ENCODE measurements around the gene EHMT2. TPM values are rescaled to one million over a fixed set of nuclear protein-coding genes. Genes with fewer than 3 reads are reported as not detected.

Gene EHMT2
- total and polyA plus RNA-seq, 2 of the 13 experiments (the other 11 are each of a cell fraction or from before 2014, with no cell fraction given): 55.2 to 69.2 TPM

DNA sequence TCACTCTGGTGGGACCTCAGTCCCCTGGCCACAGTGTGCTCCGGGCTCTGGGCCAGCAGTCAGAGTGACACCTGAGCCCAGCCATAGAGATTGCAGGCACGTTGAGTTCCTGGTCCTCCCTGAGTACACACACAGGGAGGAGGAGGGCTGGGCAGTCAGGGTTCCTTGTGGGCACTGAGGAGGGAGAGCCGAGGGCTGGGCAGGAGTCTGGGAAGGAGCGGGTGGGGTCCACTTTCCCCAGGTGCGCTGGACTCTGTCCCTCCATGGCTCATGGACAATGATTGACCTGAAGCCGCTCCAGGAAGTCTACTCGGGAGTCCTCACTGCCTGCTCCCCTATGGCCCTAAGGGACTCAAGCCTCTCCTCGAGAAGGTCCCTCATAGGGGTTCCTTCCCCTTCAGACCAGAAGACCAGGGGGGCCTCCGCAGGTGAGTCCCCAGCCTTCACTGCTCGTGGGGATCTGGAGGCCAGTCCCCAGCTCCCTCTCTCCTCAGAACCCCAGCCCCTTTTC, 19.8 kb downstream of the EHMT2 start (continued):
- TF ChIP-seq, protein P1, sequence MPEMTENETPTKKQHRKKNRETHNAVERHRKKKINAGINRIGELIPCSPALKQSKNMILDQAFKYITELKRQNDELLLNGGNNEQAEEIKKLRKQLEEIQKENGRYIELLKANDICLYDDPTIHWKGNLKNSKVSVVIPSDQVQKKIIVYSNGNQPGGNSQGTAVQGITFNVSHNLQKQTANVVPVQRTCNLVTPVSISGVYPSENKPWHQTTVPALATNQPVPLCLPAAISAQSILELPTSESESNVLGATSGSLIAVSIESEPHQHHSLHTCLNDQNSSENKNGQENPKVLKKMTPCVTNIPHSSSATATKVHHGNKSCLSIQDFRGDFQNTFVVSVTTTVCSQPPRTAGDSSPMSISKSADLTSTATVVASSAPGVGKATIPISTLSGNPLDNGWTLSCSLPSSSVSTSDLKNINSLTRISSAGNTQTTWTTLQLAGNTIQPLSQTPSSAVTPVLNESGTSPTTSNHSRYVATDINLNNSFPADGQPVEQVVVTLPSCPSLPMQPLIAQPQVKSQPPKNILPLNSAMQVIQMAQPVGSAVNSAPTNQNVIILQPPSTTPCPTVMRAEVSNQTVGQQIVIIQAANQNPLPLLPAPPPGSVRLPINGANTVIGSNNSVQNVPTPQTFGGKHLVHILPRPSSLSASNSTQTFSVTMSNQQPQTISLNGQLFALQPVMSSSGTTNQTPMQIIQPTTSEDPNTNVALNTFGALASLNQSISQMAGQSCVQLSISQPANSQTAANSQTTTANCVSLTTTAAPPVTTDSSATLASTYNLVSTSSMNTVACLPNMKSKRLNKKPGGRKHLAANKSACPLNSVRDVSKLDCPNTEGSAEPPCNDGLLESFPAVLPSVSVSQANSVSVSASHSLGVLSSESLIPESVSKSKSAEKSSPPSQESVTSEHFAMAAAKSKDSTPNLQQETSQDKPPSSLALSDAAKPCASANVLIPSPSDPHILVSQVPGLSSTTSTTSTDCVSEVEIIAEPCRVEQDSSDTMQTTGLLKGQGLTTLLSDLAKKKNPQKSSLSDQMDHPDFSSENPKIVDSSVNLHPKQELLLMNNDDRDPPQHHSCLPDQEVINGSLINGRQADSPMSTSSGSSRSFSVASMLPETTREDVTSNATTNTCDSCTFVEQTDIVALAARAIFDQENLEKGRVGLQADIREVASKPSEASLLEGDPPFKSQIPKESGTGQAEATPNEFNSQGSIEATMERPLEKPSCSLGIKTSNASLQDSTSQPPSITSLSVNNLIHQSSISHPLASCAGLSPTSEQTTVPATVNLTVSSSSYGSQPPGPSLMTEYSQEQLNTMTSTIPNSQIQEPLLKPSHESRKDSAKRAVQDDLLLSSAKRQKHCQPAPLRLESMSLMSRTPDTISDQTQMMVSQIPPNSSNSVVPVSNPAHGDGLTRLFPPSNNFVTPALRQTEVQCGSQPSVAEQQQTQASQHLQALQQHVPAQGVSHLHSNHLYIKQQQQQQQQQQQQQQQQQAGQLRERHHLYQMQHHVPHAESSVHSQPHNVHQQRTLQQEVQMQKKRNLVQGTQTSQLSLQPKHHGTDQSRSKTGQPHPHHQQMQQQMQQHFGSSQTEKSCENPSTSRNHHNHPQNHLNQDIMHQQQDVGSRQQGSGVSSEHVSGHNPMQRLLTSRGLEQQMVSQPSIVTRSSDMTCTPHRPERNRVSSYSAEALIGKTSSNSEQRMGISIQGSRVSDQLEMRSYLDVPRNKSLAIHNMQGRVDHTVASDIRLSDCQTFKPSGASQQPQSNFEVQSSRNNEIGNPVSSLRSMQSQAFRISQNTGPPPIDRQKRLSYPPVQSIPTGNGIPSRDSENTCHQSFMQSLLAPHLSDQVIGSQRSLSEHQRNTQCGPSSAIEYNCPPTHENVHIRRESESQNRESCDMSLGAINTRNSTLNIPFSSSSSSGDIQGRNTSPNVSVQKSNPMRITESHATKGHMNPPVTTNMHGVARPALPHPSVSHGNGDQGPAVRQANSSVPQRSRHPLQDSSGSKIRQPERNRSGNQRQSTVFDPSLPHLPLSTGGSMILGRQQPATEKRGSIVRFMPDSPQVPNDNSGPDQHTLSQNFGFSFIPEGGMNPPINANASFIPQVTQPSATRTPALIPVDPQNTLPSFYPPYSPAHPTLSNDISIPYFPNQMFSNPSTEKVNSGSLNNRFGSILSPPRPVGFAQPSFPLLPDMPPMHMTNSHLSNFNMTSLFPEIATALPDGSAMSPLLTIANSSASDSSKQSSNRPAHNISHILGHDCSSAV (CRISPR knock-in tag; IDR thresholded peaks at IDR 0.05; ENCODE audit: borderline replicate concordance): no peak
- no peak for TF ChIP-seq RELA (CRISPR knock-in tag; IDR thresholded peaks at IDR 0.05)
- TF ChIP-seq HOXA9 (CRISPR knock-in tag; IDR thresholded peaks at IDR 0.05; ENCODE audit: borderline replicate concordance): no peak
- peak; percentile 79; the same call in 1 of the 2 replicates for TF ChIP-seq MTA1 (CRISPR knock-in tag; IDR thresholded peaks at IDR 0.05; ENCODE audit: borderline replicate concordance)
- TF ChIP-seq ZFP91 (CRISPR knock-in tag; IDR thresholded peaks at IDR 0.05; ENCODE audit: borderline replicate concordance): peak; percentile 80
- no peak for TF ChIP-seq ASH2L (IDR thresholded peaks at IDR 0.05; ENCODE audit: insufficient read length, low read depth, low read length)
- peak; percentile 58 for TF ChIP-seq SALL1 (CRISPR knock-in tag; IDR thresholded peaks at IDR 0.05)
- TF ChIP-seq SCMH1 (CRISPR knock-in tag; IDR thresholded peaks at IDR 0.05; ENCODE audit: borderline replicate concordance): no peak
- peak; percentile 78; the same call in 1 of the 2 replicates for TF ChIP-seq SIX4 (CRISPR knock-in tag; IDR thresholded peaks at IDR 0.05)
- TF ChIP-seq ZNF264 (CRISPR knock-in tag; IDR thresholded peaks at IDR 0.05): no peak
- TF ChIP-seq KAT2B (IDR thresholded peaks at IDR 0.05; ENCODE audit: borderline replicate concordance, low read depth, low read length): no peak
- TF ChIP-seq, protein P2, sequence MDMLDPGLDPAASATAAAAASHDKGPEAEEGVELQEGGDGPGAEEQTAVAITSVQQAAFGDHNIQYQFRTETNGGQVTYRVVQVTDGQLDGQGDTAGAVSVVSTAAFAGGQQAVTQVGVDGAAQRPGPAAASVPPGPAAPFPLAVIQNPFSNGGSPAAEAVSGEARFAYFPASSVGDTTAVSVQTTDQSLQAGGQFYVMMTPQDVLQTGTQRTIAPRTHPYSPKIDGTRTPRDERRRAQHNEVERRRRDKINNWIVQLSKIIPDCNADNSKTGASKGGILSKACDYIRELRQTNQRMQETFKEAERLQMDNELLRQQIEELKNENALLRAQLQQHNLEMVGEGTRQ (IDR thresholded peaks at IDR 0.05; ENCODE audit: low read depth, low read length): no peak
- TF ChIP-seq, protein P2 (CRISPR knock-in tag; IDR thresholded peaks at IDR 0.05; ENCODE audit: borderline replicate concordance): no peak
- TF ChIP-seq TAF1 (CRISPR knock-in tag; IDR thresholded peaks at IDR 0.05): peak; percentile 43; the same call in 1 of the 2 replicates
- TF ChIP-seq CREBL2 (CRISPR knock-in tag; IDR thresholded peaks at IDR 0.05; ENCODE audit: borderline replicate concordance): no peak

Measured in HepG2 (cell line).